ENCODE data around the gene RPUSD3.

The RPUSD3 gene

DNA sequence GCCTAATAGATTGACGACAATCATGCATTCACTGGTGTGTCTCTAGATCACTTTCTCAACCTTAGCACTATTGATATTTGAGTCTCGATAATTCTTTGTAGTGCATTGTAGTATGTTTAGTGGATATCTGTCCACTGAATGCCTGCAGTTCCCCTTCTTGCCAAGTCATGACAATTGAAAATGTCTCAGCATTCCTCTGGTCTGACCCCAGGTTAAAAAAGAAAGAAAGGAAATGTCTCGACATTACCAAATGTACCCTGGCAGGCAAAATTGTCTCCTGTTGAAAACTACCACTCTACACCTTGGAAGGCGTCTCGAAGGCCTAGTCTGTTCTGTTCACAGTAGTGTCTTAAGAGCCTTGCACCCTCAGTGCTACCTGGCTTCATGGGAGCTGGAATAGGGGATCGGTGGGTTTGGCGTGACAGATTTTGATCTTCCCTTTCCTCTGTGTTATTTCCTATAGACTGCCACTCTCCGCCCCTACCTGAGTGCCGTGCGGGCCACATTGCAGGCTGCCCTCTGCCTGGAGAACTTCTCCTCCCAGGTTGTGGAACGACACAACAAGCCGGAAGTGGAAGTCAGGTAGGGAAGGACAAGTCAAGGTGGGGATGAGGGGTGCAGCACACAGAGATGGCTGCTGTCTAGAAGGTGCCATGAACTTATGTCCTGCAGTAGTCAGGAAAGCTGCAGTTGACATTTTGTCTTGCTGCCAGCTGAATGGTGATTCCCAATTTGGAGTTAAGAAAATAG is 46.4 kb downstream of the RPUSD3 start:
- no peak for DNase-seq

DNA sequence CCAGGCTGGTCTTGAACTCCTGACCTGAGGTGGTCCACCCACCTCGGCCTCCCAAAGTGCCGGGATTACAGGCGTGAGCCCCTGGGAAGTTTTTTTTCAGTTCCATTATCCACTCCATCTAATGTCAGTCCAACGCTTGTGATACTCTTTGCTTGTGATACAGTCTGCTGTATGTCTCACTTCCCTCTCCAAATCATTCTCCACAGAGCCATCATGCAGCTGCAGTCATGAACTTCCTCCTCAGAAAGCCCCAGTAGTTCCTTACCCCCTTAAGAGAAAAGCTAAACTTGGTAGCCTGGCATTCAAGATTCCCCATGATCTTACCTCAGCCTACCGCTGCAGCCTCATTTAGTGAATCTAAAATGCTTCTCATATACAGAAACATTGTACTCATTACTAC is 48.6 kb downstream of the RPUSD3 start:
- DNase-seq = peak in 1 of 2 donors; percentile 15

DNA sequence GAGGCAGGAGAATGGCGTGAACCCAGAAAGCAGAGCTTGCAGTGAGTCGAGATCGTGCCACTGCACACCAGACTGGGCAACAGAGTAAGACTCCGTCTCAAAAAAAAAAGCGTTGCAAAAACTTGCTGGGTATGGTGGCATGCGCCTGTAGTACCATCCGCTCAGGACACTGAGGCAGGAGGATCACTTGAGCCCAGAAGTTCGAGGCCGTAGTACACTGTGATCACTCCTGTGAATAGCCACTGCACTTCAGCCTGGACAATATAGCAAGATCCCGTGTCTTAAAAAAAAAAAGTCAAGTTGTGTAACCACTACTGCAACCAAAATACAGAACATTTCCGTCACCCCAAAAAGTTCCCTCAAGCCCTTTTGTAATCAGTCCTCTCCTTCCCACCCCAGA is 49.4 kb downstream of the RPUSD3 start:
- no peak for DNase-seq

DNA sequence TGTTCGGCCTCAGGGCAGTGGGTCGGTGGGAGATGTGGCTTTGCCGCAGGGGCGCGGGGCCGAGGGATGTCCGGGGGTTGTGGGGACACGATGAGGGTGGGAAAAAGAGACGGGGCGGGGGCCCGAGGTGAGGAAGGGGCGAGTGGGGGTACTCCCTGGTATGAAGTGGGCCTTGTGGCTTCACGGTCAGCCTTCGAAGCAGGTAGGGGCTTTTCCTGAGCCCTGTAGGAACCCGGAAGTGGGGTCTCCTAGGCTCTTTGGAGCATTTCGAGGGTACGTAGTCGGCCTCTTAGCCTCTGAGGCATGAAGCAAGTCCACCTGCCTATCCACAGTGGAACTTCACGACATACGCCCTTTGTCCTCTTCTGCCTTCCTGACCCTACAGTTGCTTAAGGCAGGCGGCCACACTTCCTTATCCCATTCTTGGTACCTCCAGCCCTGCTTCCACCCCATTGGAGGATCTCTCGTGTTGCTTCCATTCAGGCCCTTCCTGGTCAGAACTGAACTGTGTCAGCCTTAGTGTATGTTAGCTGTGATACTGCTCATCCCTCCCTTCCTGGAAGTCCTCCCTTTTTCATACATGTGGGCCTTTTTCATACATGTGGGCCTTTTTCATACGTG is 50.5 kb downstream of the RPUSD3 start:
- peak in 1 of 2 donors; percentile 73 for DNase-seq

DNA sequence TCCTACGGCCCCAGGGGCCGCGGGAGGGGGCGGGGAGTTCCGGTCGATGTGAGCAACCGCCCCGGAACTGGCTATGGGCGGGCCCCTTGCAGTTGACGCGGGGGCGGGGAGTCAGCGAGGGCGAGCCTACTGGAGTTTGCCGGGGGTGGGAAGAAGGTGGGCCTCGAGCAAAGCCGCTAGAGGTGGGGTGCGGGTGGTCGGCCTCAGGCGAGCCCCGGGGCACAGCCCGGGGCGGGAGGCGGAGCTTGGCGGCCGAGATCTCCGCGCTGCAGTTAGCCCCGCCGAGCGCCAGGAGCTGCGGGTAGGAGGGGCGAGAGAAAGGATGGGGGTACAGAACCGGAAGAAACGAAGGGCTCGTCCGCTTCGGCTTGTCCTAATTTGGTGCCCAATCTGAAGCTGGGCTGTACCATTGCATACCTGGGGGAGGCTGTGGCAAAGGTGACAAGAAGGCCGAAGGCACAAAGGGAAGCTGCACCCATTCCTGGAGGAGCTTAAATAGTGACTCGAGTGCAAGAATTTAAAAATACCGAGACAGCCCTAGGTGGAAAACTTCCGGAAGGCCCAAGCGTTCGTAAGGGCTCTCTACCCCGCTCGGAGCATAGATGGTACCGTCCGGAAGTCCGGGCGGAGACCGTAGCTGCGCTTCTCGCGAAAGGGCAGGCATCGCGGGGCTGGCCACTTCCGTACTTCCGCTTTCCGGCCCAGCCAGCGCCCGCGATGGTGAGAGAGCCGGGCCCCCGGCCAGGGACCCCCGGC is 51.2 kb downstream of the RPUSD3 start, which contains the start of the genes ARPC4 and TADA3:
TSS of gene ARPC4 (plus strand) at position 678 of the 756 bp plus-strand sequence. CDS start at position 718, 40 bp downstream.
TSS of gene TADA3 (minus strand) at position 69 of the 756 bp plus-strand sequence. CDS start 1,007 bp downstream, outside the sequence.
- DNase-seq = peak; percentile 94 to 99

DNA sequence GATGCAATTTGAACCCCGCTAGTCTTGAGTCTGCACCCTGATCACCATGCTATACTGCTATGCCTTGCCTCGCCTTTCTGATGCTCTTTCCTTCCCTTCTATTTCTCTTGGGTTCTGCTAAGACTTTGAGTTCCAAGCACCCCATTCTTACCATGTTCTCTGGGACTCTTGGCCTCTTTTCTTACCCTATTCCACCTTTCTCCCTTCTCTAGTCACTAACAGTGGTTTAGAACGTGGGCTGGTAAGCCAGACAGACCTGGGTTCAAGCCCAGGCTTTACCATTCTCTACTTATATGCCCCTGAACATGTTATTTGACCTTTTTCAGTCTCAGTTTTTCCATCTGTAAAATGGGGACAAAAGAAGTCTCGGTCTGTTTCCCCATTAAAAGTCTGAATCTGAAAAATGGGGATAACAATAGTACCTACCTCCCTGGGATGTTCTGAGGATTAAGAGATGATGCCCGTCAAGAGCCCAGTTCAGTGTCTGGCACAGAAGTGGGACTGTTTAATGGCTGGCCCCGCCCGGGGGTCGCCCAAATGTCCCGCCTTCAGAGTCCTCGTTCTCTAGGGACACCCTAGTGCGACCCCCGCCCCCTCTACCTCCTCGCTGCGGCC is 51.9 kb downstream of the RPUSD3 start:
- no peak for DNase-seq

DNA sequence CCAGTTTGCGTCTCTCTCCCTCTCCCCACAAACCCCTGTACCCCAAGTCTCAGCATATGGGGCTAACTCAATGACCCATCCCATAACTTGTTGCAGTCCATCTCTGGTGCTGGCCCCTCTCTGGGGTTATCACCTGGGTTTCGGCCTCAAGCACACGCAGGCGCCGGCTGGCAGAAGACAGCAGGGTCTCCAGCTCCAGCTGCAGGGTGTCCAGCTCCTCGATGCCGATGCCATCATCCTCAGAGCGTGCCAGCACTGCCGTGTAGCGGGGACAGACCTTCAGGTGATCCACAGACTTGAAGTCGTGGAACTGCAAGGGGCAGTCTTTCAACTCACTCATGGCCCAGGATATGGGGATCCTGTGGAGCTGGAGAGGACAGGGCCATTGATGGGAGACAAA is 52.7 kb downstream of the RPUSD3 start:
- DNase-seq = no peak
